Psoas muscle (tissue), 8 donors: ENCODE results near the gene COMMD9. TPM values are rescaled to one million over a fixed set of nuclear protein-coding genes. Genes with fewer than 3 reads are reported as not detected.

ENCODE experiments used
- ATAC-seq, 4 donors: fragments of 200-7000 bp; cut with Tn5 transposase; one replicate each; pipeline ENCODE4 v1.9.1; 2020; ENCODE audit warnings: moderate library complexity in 3 of 4, mild to moderate bottlenecking in 2 of 4
- DNase-seq, 2 donors: peaks; one replicate each; pipeline ENCODE4 v3.0.0-alpha.2; 2020
- H3K27ac ChIP-seq: fragments of 200-600 bp; one replicate; pipeline ENCODE4 v1.8.0; 2022
- H3K27me3 ChIP-seq, 3 donors: fragments of 200-600 bp in 1 of 3; one replicate each; pipeline versions ENCODE4 v1.6.1 to v1.8.0; 2013 to 2022; ENCODE audit warnings: low read length in 2 of 3, mild to moderate bottlenecking in 2 of 3, moderate library complexity in 1 of 3; ENCODE audit not compliant: insufficient read depth in 3 of 3
- H3K36me3 ChIP-seq, 2 donors: fragments of 200-600 bp in 1 of 2; one replicate each; pipeline versions ENCODE4 v1.6.1 to v1.8.0; 2013 to 2022; ENCODE audit warnings: low read depth in 1 of 2, mild to moderate bottlenecking in 1 of 2, moderate library complexity in 1 of 2; ENCODE audit not compliant: insufficient read depth in 1 of 2
- H3K4me1 ChIP-seq: fragments of 200-600 bp; one replicate; pipeline ENCODE4 v1.8.0; 2022
- H3K4me3 ChIP-seq: fragments of 200-600 bp; one replicate; pipeline ENCODE4 v1.8.0; 2022; ENCODE audit warnings: mild to moderate bottlenecking
- H3K9me3 ChIP-seq: fragments of 200-600 bp; one replicate; pipeline ENCODE4 v1.8.0; 2022
- WGBS, 3 donors: extraction: QIAGEN DNeasy Blood & Tissue Kit; methylation state at CpG; one replicate each; pipeline versions ENCODE4 v1.1.6 to v1.1.7; 2013; 5-methylcytosine and 5-hydroxymethylcytosine counted together
- intact Hi-C, 2 donors: fragments of 100-400 bp; cut with DNase I; formaldehyde crosslinking; loops; one replicate each; pipeline versions ENCODE4 v1.11.0 to v1.14.2; 2022
- polyA plus RNA-seq, 3 donors: library from polyadenylated mRNA; stranded (reverse); fragments of 200-250 nt; gene quantifications; one replicate each; pipeline ENCODE4 v1.2.3, GENCODE V29; 2013
- total RNA-seq, 4 donors: library from RNA; stranded (reverse); fragmentation: NEBNext Ultra II Directional in 2 of 4; extraction: Animal tissue kit (Norgen Biotek cat#: 25700) in 2 of 4; gene quantifications; one replicate each; pipeline versions ENCODE4 v1.2.1 to v1.2.4, GENCODE V29; 2021 to 2023
- TF ChIP-seq, protein P1 (sequence below): fragments of 200-600 bp; IDR thresholded peaks from one replicate; pipeline ENCODE4 v1.8.0; 2022; ENCODE audit warnings: antibody characterized with exemption
- donor health status: healthy with polysubstance abuse.
- donor health status: DM: no; HTN: no; CAD: no; lungs with moderate emphysema.
- donor health status: Bipolar disorder and iron deficiency.
- donor health status: healthy.
- donor health status: DM: yes; HTN: yes; CAD: no.
- donor health status: DM: no; HTN: no; CAD: no.
- donor health status: DM: no; HTN: no; CAD: no.
- donor health status: DM: yes; HTN: yes; CAD: no.

The COMMD9 gene
- total and polyA plus RNA-seq, 7 donors, result 52.1 to 79.6 (median 65.8) TPM

DNA sequence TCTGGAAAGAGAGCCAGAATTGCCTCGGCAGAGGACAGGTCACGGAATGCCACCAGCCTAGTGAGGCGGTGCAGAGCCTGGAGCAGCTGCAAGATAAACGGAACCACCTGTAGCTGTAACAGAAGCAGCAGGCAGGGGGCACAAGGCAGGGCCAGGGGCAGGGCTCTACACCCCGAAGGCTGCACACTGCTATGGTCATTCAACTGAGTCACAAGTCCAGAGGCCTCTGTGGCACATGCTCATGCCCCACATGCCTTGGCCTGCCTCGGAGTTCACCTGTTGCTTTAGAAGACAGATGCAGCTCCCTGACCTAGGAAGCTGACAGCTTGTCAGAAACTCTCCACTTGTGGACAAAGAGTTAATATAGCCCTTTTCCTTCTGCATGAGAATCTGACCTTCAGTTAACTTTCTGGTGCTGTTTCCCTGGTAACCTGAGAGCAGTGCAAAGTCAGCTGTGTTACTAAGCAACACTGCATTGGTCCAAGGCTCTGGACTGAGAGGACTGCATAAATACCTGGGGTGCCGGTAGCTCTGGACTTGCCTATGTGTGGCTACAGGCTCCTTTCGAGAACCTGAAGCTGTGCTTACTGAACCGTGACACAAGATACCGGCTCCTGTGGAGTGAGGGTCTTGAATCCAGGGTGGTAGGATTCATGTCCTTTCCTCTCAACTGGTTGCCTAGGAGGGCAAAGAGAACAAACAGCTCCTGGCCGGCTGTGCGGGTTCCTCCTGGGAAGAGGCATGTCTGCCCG lies 10.5 kb downstream of the COMMD9 start:
- H3K27me3 ChIP-seq, result no peaks in the 10 kb centered on the region
- DNase-seq (no peak), ATAC-seq (peak; percentile 42 to 70 (median 62))
- H3K9me3 ChIP-seq, result no peaks in the 10 kb centered on the region
- H3K27ac ChIP-seq, result no peak overlapping the region
- TF ChIP-seq, protein P1, sequence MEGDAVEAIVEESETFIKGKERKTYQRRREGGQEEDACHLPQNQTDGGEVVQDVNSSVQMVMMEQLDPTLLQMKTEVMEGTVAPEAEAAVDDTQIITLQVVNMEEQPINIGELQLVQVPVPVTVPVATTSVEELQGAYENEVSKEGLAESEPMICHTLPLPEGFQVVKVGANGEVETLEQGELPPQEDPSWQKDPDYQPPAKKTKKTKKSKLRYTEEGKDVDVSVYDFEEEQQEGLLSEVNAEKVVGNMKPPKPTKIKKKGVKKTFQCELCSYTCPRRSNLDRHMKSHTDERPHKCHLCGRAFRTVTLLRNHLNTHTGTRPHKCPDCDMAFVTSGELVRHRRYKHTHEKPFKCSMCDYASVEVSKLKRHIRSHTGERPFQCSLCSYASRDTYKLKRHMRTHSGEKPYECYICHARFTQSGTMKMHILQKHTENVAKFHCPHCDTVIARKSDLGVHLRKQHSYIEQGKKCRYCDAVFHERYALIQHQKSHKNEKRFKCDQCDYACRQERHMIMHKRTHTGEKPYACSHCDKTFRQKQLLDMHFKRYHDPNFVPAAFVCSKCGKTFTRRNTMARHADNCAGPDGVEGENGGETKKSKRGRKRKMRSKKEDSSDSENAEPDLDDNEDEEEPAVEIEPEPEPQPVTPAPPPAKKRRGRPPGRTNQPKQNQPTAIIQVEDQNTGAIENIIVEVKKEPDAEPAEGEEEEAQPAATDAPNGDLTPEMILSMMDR, result no peak
- 62 to 70% (median 69%) methylated on average over 13 of the region's 13 CpGs for WGBS, 3 donors
- H3K4me3 ChIP-seq, result no peak overlapping the region
- peaks cover 9 to 58% of the 10 kb centered on the region in 2 donors for H3K36me3 ChIP-seq
- H3K4me1 ChIP-seq, result no peaks in the 10 kb centered on the region
- intact Hi-C loops, result no loop called here

DNA sequence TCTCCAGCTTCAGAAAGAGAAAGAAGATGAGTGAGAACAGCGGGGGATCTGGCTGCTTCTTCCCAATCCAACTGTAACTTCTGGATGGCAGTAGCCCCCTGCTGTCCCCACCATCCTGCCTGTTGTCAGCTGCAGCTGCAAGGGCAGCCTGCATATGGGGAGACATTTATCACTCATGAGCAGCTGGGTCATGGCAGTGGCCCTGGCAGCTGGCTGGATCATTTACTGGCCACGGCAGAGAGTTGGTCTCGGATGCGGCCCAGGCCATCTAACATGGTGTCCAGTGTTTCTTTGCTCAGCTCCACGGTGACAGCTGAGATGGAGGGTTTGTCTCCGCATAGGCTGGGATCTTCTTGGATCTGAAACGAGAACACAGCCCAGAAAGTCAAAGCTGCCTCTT lies 14.8 kb downstream of the COMMD9 start:
- H3K4me3 ChIP-seq, result no peak overlapping the region
- peaks cover 12 to 80% of the 10 kb centered on the region in 2 donors for H3K36me3 ChIP-seq
- DNase-seq (no peak), ATAC-seq (no peak)
- H3K9me3 ChIP-seq, result no peaks in the 10 kb centered on the region
- WGBS, 3 donors, result 40 to 71% (median 54%) methylated on average over 7 of the region's 7 CpGs
- TF ChIP-seq, protein P1, result no peak
- no peaks in the 10 kb centered on the region for H3K27me3 ChIP-seq
- no peak overlapping the region for H3K27ac ChIP-seq
- intact Hi-C loops, result no loop called here
- H3K4me1 ChIP-seq, result no peaks in the 10 kb centered on the region

DNA sequence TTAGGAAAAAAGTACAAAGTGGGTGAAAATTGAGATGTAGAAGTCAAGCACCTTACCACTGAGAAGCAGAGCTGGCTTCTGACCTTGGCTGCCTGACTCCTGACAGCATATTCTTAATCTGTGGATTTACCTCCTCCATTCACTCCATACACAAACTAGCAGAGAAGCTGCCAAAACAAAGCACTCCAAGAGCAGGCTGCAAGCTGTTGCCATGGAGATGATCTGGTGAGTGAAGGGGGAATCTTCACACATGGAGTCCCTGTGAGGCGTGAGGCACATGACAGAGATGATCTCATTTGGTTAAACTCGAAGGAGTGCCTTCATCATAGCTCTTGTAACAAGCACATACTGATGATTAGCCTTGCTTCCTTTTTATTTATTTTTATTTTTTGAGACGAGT lies 16.1 kb downstream of the COMMD9 start:
- Histone ChIP-seq H3K4me1 (no peaks in the 10 kb centered on the region), H3K27ac (no peak overlapping the region), H3K36me3 (peaks cover 10 to 69% of the 10 kb centered on the region in 2 donors), H3K4me3 (no peak overlapping the region), H3K27me3 (no peaks in the 10 kb centered on the region), H3K9me3 (no peaks in the 10 kb centered on the region)
- intact Hi-C loops, result no loop called here
- 79 to 95% (median 91%) methylated on average over 3 of the region's 3 CpGs for WGBS, 3 donors
- TF ChIP-seq, protein P1, result no peak
- no peak for ATAC-seq
- no peak for DNase-seq

DNA sequence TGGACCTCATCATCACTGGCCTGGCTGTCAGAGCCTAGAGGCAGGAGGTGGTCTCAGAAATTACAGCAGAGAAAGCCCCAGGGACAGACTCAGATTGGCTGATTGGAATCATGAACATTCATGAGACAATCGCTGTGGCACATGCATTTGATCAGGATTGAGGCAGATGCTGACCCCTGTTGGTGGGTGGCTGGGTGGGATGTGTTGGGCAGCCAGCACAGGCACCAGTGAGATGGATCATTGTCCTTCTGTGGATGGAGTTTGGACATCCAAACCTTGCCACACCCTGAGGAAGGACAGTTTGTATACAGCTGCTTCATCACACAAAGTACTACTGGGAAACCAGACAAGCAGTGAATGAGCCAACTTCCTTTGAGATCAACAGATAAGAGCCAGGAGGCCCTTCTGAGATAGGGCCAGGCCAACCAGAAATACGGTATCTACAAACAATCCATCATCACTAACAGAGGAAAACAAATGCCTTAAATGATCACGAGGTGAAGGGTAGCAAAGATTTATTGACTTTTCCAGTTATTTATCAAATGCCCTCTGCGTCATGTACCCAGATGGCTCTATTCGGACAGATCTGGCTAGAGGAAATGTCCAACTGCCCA lies 17.3 kb downstream of the COMMD9 start:
- ATAC-seq (no peak), DNase-seq (no peak)
- TF ChIP-seq, protein P1, result no peak
- H3K27ac ChIP-seq, result no peak overlapping the region
- no peak overlapping the region for H3K4me3 ChIP-seq
- WGBS, 3 donors, result 90 to 92% (median 90%) methylated on average over 5 of the region's 5 CpGs
- peaks cover 8 to 57% of the 10 kb centered on the region in 2 donors for H3K36me3 ChIP-seq
- H3K4me1 ChIP-seq, result no peaks in the 10 kb centered on the region
- H3K9me3 ChIP-seq, result no peaks in the 10 kb centered on the region
- H3K27me3 ChIP-seq, result no peaks in the 10 kb centered on the region
- intact Hi-C loops, result no loop called here
